Measurements from ENCODE around the gene UBA1.

UBA1 gene

GRCh38 chrX:47214435-47215077, 20.9 kb downstream of the UBA1 start:
- no peak for DNase-seq

DNA sequence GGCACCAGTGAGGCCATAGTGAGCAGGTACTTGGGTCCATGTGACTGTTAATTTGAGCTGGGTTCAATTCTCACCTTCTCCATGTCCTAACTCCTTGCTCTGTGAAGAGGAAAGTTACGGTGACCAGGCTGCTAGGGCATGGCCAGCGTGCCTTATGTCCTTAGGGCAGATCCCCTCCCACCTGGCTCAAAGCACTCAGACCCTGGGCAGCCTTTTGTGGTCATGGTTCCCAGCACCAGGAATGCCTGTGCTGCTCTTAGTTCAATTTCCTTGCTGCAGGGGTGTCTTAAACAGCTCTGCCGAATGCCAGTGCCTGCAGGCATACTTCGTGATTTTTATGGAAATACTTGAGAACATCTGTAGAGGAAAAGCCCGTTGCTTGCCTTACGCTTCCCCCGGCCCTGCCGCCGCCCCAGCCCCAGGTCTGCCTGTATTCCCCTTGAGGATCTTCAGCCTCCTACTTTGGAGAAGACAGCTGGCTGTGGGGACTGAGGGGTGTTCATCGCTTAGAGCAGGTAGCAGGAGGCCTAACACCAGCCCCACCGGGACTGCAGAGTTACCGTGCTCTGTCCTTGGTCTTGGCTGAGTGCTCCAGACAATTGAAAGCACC, 21.8 kb downstream of the UBA1 start:
- no peak for DNase-seq

- DNase-seq: no peak
These were observed 22.8 kb downstream of the UBA1 start for GRCh38 chrX:47216393-47216925.

- DNase-seq: peak; percentile 16
These were observed 23.7 kb downstream of the UBA1 start for GRCh38 chrX:47217121-47217851.

DNA sequence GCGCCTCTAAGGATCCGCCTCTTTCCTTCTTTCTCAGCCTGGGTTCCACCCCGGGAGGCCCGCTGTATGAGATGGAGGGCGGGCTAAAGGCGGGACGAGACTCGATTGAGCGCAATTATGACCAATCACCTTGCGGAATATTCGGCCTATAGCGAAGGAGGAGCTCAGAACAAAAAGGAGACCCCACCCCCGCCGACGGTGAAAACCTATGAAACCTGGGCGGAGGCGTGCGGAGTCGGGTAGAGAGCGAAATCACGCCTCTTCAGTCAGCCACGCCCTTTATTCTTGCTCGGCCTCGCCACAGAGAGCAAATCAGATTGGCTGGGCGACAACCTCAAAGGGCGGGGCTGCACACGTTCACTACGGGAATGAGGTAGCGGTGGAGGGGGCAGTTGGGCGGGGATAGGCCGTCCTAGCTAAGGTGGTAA, 24.2 kb downstream of the UBA1 start:
- DNase-seq: peak; percentile 92

- peak; percentile 60 for DNase-seq
These were observed 24.8 kb downstream of the UBA1 start, which contains the start of gene CDK16 for GRCh38 chrX:47218280-47218919. CDK16 (plus strand) TSS chrX:47218681; CDS start chrX:47223558, 4,877 bp downstream.

DNA sequence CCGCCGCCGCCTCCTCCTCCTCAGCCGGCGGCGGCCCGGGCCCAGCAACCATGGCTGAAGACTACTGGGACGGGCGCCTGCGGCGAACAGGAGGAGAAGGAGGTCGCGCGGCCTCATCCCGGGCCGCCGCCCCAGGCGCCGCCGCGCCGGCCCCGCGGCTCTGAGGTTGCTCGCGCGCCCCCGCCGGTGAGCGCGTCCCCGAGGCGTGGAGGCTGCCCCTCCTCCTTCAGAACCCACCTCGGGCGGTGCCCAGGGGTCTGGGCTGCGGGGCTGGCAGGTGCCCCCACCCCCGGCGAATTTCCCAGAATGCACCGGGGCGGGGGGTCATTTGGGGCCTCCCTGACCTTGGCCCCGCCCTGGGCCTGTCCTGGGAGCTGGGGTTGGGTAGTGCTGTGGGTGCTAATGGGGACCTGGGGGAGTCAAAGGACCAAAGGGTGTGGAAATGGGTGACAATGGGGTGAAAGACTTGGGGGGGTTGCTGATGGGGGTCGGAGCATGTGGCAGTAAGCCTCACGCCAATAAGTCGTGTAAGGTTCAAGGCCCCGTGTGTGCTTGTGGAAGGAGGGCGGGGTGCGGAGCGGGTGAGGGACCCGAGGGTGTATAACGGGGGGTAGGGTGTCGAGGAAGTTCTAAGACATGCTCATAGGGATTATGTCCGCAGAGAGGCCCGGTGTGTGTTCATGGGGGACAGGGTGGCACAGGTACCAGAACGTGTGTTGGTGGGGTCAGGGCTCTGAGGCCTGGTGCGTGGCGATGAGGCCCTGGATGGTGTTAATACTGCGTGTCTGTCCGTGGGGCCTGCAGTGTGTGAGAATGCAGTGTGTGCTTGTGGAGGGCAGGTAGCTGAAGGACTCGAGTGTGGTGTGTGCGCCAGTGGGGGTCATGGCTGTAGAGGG, 25.5 kb downstream of the UBA1 start:
- peak; percentile 28 for DNase-seq

GRCh38 chrX:47221756-47222155, 28.1 kb downstream of the UBA1 start:
- no peak for DNase-seq

- DNase-seq: no peak
These were observed 29.2 kb downstream of the UBA1 start for GRCh38 chrX:47222751-47223350.

DNA sequence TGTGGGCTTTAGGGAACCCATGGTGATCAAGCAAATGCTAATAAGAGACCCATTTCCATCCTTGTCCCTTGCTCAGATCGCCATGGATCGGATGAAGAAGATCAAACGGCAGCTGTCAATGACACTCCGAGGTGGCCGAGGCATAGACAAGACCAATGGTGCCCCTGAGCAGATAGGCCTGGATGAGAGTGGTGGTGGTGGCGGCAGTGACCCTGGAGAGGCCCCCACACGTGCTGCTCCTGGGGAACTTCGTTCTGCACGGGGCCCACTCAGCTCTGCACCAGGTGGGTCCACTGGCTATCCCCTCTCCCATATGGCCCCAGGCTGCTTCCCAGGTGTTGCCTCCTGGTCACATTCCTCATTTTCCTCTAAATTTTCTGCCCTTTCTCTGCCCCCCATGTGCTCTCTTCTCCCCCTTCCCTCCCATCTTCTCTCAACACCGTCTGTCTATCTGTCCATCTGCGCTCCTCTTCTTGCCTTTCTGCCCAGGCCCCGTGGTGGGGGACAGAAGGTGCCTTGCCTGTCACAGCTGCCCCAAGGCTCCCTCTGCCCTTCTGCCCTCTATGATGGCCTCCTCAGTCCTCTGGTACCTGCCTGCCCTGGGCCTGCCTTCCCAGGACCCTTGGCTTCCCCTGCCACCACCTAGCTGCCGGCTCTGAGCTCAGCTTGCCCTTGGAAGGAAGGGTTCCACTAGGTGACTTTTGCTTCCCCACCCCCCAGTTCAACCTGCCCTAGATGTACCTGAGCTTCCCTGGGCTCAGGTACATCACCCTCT, 30.0 kb downstream of the UBA1 start:
- DNase-seq: no peak

- DNase-seq: no peak
These were observed 30.8 kb downstream of the UBA1 start for GRCh38 chrX:47224266-47224895.

DNA sequence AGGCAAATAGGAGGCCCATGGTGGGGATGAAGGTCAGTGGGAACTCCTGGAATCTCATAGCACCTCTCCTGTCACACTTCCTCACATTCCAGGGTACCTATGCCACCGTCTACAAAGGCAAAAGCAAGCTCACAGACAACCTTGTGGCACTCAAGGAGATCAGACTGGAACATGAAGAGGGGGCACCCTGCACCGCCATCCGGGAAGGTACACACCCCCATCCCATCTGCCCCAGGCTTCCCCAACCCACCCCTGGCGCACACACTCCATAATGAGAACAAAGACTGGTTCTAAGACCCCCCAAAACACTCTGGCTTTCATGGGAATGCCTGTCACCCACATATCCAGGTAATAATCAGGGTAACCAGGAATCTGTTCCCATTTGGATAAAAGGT, 31.3 kb downstream of the UBA1 start:
- no peak for DNase-seq

GRCh38 chrX:47226071-47226470, 32.4 kb downstream of the UBA1 start:
- no peak for DNase-seq

DNA sequence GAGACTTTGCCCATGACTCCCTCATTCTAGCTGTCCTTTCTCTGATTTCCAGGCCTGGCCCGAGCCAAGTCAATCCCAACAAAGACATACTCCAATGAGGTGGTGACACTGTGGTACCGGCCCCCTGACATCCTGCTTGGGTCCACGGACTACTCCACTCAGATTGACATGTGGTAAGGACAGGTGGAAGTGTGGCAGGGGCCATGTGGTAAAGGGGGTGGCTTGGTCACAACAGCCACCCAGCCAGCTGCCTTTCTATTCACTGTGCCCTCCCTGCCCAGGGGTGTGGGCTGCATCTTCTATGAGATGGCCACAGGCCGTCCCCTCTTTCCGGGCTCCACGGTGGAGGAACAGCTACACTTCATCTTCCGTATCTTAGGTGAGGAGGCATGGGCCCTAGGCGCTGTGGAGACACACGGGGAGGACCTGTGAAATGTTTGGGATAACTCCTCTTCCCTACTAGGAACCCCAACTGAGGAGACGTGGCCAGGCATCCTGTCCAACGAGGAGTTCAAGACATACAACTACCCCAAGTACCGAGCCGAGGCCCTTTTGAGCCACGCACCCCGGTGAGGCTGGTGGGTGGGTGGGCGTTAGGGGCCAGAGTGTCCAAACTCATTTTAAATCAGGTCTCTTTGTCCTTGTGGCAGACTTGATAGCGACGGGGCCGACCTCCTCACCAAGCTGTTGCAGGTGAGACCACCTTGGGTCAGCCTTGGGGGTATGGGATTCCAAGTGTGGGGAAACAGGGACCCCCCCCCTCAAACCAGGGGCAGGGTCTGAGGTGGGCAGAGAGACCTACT, 33.1 kb downstream of the UBA1 start:
- no peak for DNase-seq

DNA sequence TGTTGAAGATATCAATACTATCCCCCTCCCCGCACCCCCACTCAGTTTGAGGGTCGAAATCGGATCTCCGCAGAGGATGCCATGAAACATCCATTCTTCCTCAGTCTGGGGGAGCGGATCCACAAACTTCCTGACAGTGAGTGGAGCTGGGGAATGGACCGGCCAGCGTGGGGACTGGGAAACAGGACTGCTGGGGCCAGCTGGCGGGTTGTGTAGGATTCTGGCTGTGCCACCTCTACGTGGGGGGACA, 33.6 kb downstream of the UBA1 start:
- no peak for DNase-seq

GRCh38 chrX:47228550-47229270, 35.1 kb downstream of the UBA1 start:
- DNase-seq: no peak

DNA sequence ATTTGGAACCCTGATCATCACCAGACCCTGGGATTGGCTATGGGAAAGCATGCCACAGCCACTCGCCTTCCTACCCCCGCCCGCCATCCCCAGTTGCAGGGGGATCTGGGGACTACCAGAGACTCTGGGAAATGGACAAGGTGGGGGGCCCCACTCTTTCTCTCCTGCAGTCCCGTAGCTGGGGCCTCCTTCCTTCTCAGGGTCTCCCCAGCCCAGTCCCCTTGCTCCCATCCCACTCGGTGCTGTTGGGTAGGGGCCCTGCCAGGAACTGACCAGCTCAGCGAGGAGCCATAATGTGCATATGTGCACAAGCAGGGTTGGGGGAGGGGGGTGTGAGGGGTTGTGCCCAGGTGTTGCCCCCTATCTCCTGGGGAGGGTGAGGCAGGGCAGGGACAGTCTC, 35.8 kb downstream of the UBA1 start:
- no peak for DNase-seq

DNA sequence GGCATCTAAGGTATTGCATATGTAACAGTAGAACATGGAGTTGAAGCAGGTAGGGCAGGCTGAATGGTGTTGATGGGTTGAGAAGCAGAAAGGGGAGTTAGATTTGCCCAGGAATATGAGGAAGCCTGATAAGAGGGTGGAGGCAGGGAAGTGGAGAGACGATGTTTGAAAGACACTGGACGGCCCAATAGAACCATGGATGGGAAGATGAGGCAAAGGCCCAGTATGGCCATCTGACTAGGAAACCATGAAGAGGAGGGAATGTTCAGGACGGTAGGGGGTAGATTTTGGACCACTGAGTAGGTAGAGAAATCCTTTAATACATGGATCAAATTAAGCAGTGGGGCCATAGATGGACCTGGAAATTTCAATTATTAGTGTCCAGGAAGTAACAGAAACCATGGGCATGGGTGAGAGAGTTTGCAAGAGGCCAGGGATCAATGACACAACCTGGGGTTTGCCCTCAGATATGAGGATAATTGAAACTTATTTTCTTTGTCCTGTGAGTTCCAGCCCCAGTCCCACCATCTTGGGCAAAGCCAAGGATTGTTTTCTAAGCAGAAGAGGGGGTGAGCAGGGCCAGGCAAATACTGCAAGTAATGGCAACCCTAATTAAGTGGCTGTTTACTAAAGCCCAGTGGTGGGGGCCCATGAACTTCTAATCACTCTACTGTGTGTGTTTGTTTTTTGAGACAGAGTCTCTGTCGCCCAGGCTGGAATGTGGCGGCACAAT, 36.7 kb downstream of the UBA1 start:
- DNase-seq: no peak

DNA sequence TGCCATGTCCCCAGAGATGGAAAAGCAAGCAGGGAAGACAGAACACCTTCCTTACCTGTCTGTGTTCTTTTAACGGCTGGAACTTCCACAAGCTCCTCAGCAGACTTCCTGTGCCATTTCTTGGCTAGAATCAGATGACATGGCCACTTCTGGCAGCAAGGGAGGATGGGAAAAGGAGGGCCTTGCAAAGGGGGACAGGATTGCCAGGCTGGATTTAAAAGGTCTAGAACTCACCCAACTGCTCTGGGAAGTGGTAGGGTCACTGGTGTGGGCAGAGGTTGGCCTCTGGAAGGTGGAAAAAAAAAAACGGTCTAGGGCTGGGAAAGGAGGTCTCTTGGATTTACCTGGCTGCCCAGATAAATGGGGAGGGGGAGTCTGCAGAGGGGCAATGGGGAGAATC, 37.5 kb downstream of the UBA1 start:
- DNase-seq: no peak
